Type B pancreatic cell (in vitro differentiated cells): ENCODE results near the gene HNRNPH2. TPM values are rescaled to one million over a fixed set of nuclear protein-coding genes. Genes with fewer than 3 reads are reported as not detected.

Experiments used
- DNase-seq: peaks from one replicate; pipeline ENCODE4 v3.0.0; 2021; ENCODE audit warnings: mixed read lengths; ENCODE audit not compliant: unreplicated experiment; ENCODE audit errors: extremely low spot score
- H3K27ac Mint-ChIP-seq: 2 replicates; pipeline ENCODE4 v1.8.0; 2021; ENCODE audit warnings: mild to moderate bottlenecking, mixed read lengths
- H3K27me3 Mint-ChIP-seq: 2 replicates; pipeline ENCODE4 v1.8.0; 2021; ENCODE audit warnings: mixed read lengths
- H3K36me3 Mint-ChIP-seq: 2 replicates; pipeline ENCODE4 v1.8.0; 2021; ENCODE audit warnings: mixed read lengths
- H3K4me1 Mint-ChIP-seq: one replicate; pipeline ENCODE4 v1.8.0; 2021; ENCODE audit warnings: mixed read lengths; ENCODE audit not compliant: unreplicated experiment
- H3K4me3 Mint-ChIP-seq: 2 replicates; pipeline ENCODE4 v1.8.0; 2021; ENCODE audit warnings: mild to moderate bottlenecking, mixed read lengths
- H3K9me3 Mint-ChIP-seq: 2 replicates; pipeline ENCODE4 v1.8.0; 2021; ENCODE audit warnings: mixed read lengths
- long read RNA-seq: library from polyadenylated mRNA; unstranded; transcript quantifications from one replicate; pipeline ENCODE4 v2.0.0, GENCODE V29; 2020
- total RNA-seq: library from RNA; stranded (reverse); gene quantifications from 2 replicates; pipeline ENCODE4 v1.2.1, GENCODE V29; 2021; ENCODE audit warnings: low replicate concordance
- TF ChIP-seq, protein P1 (sequence below): fragments of 200-600 bp; sonication (generic); conservative IDR thresholded peaks from 2 replicates; pipeline ENCODE4 v1.5.0; 2021; ENCODE audit warnings: antibody characterized with exemption, mild to moderate bottlenecking

HNRNPH2 gene, protein sequence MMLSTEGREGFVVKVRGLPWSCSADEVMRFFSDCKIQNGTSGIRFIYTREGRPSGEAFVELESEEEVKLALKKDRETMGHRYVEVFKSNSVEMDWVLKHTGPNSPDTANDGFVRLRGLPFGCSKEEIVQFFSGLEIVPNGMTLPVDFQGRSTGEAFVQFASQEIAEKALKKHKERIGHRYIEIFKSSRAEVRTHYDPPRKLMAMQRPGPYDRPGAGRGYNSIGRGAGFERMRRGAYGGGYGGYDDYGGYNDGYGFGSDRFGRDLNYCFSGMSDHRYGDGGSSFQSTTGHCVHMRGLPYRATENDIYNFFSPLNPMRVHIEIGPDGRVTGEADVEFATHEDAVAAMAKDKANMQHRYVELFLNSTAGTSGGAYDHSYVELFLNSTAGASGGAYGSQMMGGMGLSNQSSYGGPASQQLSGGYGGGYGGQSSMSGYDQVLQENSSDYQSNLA
- 68.3 and 76.0 TPM in 2 replicates for total RNA-seq
- long read RNA-seq, transcript HNRNPH2-201 (2 exons, 2,223 nt): major isoform, 869 of 892 reads
- long read RNA-seq, partial matches to known transcripts: 21 of 892 reads
- long read RNA-seq, other reads (novel, unspliced or antisense): 2 of 892 reads

DNA sequence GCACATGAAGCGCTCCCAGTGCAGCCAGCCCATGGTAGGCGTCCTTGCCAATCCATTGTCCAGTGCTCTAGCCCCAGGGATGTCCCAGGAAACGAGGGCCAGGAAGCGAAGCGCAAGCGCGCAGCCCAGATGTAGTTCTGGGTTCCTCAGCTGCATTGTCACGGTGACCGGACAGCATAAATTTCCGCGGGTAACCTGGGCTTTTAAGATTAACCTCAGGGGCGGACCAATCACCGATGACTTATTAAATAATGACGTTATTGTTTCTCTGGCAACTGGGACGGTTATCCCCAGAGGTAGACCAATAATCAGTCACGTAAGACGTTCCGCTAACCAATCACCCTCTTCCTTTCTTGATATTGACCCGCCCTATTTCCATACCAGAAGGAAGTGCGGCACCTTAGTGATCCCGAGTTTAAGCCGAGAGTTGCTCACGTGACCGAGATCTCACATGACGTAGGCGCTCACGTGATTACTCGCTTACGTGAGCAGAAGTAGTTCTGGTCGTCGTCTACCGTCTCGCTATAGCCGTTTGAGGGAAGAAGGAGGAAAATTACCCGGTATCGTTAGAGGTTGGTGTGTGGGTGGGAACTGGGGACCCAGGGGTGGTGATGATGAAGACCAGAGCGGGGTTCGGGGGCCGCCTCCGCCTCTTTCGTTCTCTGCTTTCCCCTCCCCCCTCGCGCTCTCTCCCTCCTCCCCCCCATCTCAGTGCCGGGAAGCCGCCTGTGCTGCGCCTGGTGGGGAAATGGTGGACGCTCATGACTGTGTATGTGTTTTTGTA lies at the start of gene HNRNPH2, which contains the start of gene GLA:
Gene HNRNPH2, plus strand, starts transcription at position 475 of the 784 bp plus-strand sequence. CDS start 3,767 bp downstream, outside the sequence.
Gene GLA, minus strand, starts transcription at position 178 of the 784 bp plus-strand sequence. Its CDS starts 22 bp downstream, at position 156.
- H3K36me3 Mint-ChIP-seq: peaks cover 24% of the 10 kb centered on the region
- TF ChIP-seq, protein P1, sequence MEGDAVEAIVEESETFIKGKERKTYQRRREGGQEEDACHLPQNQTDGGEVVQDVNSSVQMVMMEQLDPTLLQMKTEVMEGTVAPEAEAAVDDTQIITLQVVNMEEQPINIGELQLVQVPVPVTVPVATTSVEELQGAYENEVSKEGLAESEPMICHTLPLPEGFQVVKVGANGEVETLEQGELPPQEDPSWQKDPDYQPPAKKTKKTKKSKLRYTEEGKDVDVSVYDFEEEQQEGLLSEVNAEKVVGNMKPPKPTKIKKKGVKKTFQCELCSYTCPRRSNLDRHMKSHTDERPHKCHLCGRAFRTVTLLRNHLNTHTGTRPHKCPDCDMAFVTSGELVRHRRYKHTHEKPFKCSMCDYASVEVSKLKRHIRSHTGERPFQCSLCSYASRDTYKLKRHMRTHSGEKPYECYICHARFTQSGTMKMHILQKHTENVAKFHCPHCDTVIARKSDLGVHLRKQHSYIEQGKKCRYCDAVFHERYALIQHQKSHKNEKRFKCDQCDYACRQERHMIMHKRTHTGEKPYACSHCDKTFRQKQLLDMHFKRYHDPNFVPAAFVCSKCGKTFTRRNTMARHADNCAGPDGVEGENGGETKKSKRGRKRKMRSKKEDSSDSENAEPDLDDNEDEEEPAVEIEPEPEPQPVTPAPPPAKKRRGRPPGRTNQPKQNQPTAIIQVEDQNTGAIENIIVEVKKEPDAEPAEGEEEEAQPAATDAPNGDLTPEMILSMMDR: peak; percentile 51
- DNase-seq: peak; percentile 81
- H3K27ac Mint-ChIP-seq: peak within 1 kb of the TSS; percentile 99
- H3K4me1 Mint-ChIP-seq: peaks cover 7% of the 10 kb centered on the region
- H3K9me3 Mint-ChIP-seq: no peaks in the 10 kb centered on the region
- peak within 1 kb of the TSS; percentile 95 for H3K4me3 Mint-ChIP-seq
- H3K27me3 Mint-ChIP-seq: peaks cover 3% of the 10 kb centered on the region

DNA sequence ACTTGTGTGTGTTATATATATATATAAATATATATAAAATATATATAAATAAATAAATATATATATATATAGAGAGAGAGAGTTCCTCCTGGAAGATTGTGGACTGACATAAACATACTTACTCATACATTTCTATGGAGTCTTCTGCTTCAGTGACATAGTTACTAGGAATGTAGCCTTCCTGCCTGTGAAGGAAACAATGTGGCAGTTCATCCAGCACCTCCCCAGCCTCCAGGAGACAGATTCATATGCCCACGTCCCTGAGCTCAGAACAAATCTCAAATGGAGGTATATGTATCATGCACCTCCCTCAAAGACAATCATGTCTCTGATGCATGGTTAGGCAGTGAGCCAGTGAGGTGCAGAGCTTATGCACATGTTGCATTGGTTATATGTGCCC lies 48.1 kb upstream of the HNRNPH2 start:
- peaks cover 4% of the 10 kb centered on the region for H3K9me3 Mint-ChIP-seq
- H3K4me1 Mint-ChIP-seq: no peaks in the 10 kb centered on the region
- H3K4me3 Mint-ChIP-seq: no peak overlapping the region
- H3K27ac Mint-ChIP-seq: no peak overlapping the region
- TF ChIP-seq, protein P1: no peak
- H3K27me3 Mint-ChIP-seq: no peaks in the 10 kb centered on the region
- DNase-seq: no peak
- H3K36me3 Mint-ChIP-seq: no peaks in the 10 kb centered on the region

DNA sequence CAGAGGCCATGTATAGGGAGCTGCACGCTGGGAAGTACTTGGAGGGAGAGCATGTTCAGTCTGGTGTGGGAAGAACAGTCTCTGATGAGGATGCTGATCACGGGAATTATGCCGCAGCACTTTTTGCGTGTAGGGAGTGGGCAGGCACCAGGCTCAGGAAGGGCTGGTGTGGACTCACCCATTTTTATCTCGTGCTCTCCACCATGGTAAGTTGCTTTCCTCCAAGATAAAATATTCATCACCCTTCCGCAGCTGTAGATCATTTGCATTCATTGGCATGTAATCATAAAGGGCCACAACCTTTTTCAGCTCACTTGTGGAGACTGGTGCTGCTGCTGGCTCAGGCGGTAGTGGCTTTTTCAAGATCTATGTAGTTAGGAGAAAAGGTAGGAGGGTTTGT lies 47.6 kb upstream of the HNRNPH2 start:
- H3K27ac Mint-ChIP-seq: no peak overlapping the region
- no peaks in the 10 kb centered on the region for H3K36me3 Mint-ChIP-seq
- no peaks in the 10 kb centered on the region for H3K4me1 Mint-ChIP-seq
- H3K27me3 Mint-ChIP-seq: no peaks in the 10 kb centered on the region
- DNase-seq: no peak
- H3K4me3 Mint-ChIP-seq: no peak overlapping the region
- H3K9me3 Mint-ChIP-seq: peaks cover 4% of the 10 kb centered on the region
- TF ChIP-seq, protein P1: no peak

DNA sequence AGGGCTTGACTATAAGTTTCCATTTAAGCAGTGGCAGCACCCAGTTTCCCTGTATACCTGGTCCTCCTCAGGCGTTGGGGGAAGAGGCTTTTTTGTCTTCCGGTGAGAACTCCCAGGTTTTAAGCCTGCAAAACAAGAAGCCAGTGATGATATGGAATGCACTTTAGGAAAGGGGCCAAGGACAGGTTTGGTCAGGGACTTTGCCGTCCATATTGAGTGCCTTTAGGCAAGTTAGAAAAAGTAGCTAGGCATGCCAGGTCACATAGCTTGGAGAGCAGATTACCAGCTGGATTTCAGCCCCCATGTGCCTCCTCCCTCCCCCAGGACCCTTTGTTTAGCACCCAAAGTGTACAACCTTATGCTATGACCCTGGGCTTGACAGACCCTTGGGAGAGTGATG lies 45.9 kb upstream of the HNRNPH2 start:
- H3K4me3 Mint-ChIP-seq: no peak overlapping the region
- no peak overlapping the region for H3K27ac Mint-ChIP-seq
- peaks cover 4% of the 10 kb centered on the region for H3K9me3 Mint-ChIP-seq
- no peaks in the 10 kb centered on the region for H3K36me3 Mint-ChIP-seq
- TF ChIP-seq, protein P1: no peak
- no peak for DNase-seq
- no peaks in the 10 kb centered on the region for H3K27me3 Mint-ChIP-seq
- H3K4me1 Mint-ChIP-seq: no peaks in the 10 kb centered on the region

DNA sequence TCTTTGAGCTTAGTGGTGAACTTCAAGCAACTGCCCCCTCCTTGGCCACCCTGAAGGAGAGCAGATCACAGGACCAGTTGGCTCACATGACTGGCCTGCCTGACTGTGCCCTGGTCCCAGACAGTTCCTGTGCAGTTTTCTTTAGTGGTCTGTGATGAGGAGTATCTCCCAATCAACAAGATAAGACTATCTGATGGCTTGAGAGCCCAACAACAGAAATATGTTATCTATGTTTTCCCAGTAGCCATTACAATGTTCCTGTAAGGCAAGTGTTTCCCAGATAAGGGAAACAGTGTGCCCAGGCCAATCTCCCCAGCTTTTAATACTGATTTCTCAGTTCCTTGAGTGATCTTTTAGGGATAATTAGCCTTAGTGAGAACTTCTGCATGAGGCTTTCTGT lies 45.3 kb upstream of the HNRNPH2 start:
- H3K9me3 Mint-ChIP-seq: peaks cover 4% of the 10 kb centered on the region
- no peaks in the 10 kb centered on the region for H3K27me3 Mint-ChIP-seq
- H3K36me3 Mint-ChIP-seq: no peaks in the 10 kb centered on the region
- H3K4me1 Mint-ChIP-seq: no peaks in the 10 kb centered on the region
- DNase-seq: no peak
- H3K4me3 Mint-ChIP-seq: no peak overlapping the region
- TF ChIP-seq, protein P1: no peak
- H3K27ac Mint-ChIP-seq: no peak overlapping the region
